NCI-H510A (cell line): Measurements from ENCODE around the gene ADPRM.
"Not testable (repeated sequence)": the region's sequence is repeated elsewhere in the genome, so short reads cannot be mapped to it uniquely, and the experiment has no call there.

Experiments used
- DNase-seq: peaks from one replicate; lab custom pipeline; 2025; lab: John Stamatoyannopoulos, UW

The ADPRM gene

GRCh38 chr17:10697092-10698081 lies at the start of gene ADPRM, which contains the start of gene SCO1:
ADPRM (plus strand) TSS chr17:10697594; CDS start chr17:10704927, 7,333 bp downstream.
SCO1 (minus strand) TSS chr17:10697533; CDS start chr17:10697507, 26 bp downstream.
- DNase-seq: peak; percentile 92

- DNase-seq: no peak
Observed at GRCh38 chr17:10648381-10648780, 49.0 kb upstream of the ADPRM start.

- no peak for DNase-seq
Observed at GRCh38 chr17:10648956-10649355, 48.4 kb upstream of the ADPRM start.

- no peak for DNase-seq
Observed at GRCh38 chr17:10649602-10650001, 47.8 kb upstream of the ADPRM start.

GRCh38 chr17:10651927-10652326 lies 45.5 kb upstream of the ADPRM start:
- DNase-seq: no peak

- DNase-seq: no peak
Observed at GRCh38 chr17:10652984-10653659, 44.3 kb upstream of the ADPRM start.

- DNase-seq: no peak
Observed at GRCh38 chr17:10653987-10654386, 43.4 kb upstream of the ADPRM start.

- DNase-seq: no peak
Observed at GRCh38 chr17:10657148-10657547, 40.2 kb upstream of the ADPRM start, which contains the start of gene MYH3. MYH3 (minus strand) TSS chr17:10657309; CDS start chr17:10655064, 2,245 bp downstream.

- no peak for DNase-seq
Observed at GRCh38 chr17:10657879-10658278, 39.5 kb upstream of the ADPRM start.

- DNase-seq: no peak
Observed at GRCh38 chr17:10661437-10661836, 36.0 kb upstream of the ADPRM start.

- no peak for DNase-seq
Observed at GRCh38 chr17:10663231-10663630, 34.2 kb upstream of the ADPRM start.

- no peak for DNase-seq
Observed at GRCh38 chr17:10664571-10664970, 32.8 kb upstream of the ADPRM start.

- no peak for DNase-seq
Observed at GRCh38 chr17:10666906-10667305, 30.5 kb upstream of the ADPRM start.

GRCh38 chr17:10668775-10669174 lies 28.6 kb upstream of the ADPRM start:
- no peak for DNase-seq

GRCh38 chr17:10673312-10673711 lies 24.1 kb upstream of the ADPRM start:
- no peak for DNase-seq

- no peak for DNase-seq
Observed at GRCh38 chr17:10674704-10675103, 22.7 kb upstream of the ADPRM start.

- DNase-seq: no peak
Observed at GRCh38 chr17:10681866-10682446, 15.4 kb upstream of the ADPRM start.

GRCh38 chr17:10683853-10684252 lies 13.5 kb upstream of the ADPRM start:
- DNase-seq: no peak

GRCh38 chr17:10687499-10687898 lies 9.9 kb upstream of the ADPRM start:
- no peak for DNase-seq

GRCh38 chr17:10695875-10696407 lies 1.5 kb upstream of the ADPRM start:
- not testable (repeated sequence) for DNase-seq

- no peak for DNase-seq
Observed at GRCh38 chr17:10698096-10698818, 863 bp downstream of the ADPRM start.
